Femur (tissue), 1 donor: ENCODE measurements around the gene KCTD16.

Source experiments
- DNase-seq: peaks from one replicate; pipeline ENCODE4 v3.0.0-alpha.2; 2017

The KCTD16 gene

GRCh38 chr5:144170276-144171024 lies at the start of gene KCTD16, which contains the start of gene YIPF5:
TSS of gene KCTD16 (plus strand) at chr5:144170873.
TSS of gene YIPF5 (minus strand) at chr5:144170659. CDS start at chr5:144169955, 704 bp downstream.
- peak; percentile 98 for DNase-seq

GRCh38 chr5:144121577-144121976 lies 49.1 kb upstream of the KCTD16 start:
- DNase-seq: no peak

- no peak for DNase-seq
These were observed 48.6 kb upstream of the KCTD16 start for GRCh38 chr5:144122081-144122480.

GRCh38 chr5:144122641-144123040 lies 48.0 kb upstream of the KCTD16 start:
- no peak for DNase-seq

GRCh38 chr5:144125163-144125726 lies 45.4 kb upstream of the KCTD16 start:
- DNase-seq: no peak

- no peak for DNase-seq
These were observed 44.0 kb upstream of the KCTD16 start for GRCh38 chr5:144126707-144127106.

GRCh38 chr5:144128844-144129243 lies 41.8 kb upstream of the KCTD16 start:
- DNase-seq: no peak

- peak; percentile 61 for DNase-seq
These were observed 40.4 kb upstream of the KCTD16 start for GRCh38 chr5:144130306-144130705.

- no peak for DNase-seq
These were observed 39.4 kb upstream of the KCTD16 start for GRCh38 chr5:144131261-144131660.

GRCh38 chr5:144133050-144133633 lies 37.5 kb upstream of the KCTD16 start:
- DNase-seq: no peak

- DNase-seq: no peak
These were observed 36.4 kb upstream of the KCTD16 start for GRCh38 chr5:144134194-144134826.

GRCh38 chr5:144135113-144135762 lies 35.4 kb upstream of the KCTD16 start:
- DNase-seq: no peak

GRCh38 chr5:144139586-144139985 lies 31.1 kb upstream of the KCTD16 start:
- peak; percentile 61 for DNase-seq

GRCh38 chr5:144141585-144141984 lies 29.1 kb upstream of the KCTD16 start:
- DNase-seq: no peak

- DNase-seq: no peak
These were observed 28.4 kb upstream of the KCTD16 start for GRCh38 chr5:144142139-144142823.

- DNase-seq: no peak
These were observed 27.9 kb upstream of the KCTD16 start for GRCh38 chr5:144142824-144143162.

- DNase-seq: no peak
These were observed 27.0 kb upstream of the KCTD16 start for GRCh38 chr5:144143625-144144024.

- DNase-seq: no peak
These were observed 25.5 kb upstream of the KCTD16 start for GRCh38 chr5:144144956-144145751.

- no peak for DNase-seq
These were observed 19.6 kb upstream of the KCTD16 start for GRCh38 chr5:144151026-144151425.

- DNase-seq: no peak
These were observed 13.9 kb upstream of the KCTD16 start for GRCh38 chr5:144156767-144157171.

- no peak for DNase-seq
These were observed 8.0 kb upstream of the KCTD16 start for GRCh38 chr5:144162686-144163085.

- DNase-seq: no peak
These were observed 4.0 kb upstream of the KCTD16 start for GRCh38 chr5:144166696-144167095.
